Osteocyte (in vitro differentiated cells): ENCODE results near the gene RASSF10. TPM values are rescaled to one million over a fixed set of nuclear protein-coding genes. Genes with fewer than 3 reads are reported as not detected.
"Not testable (repeated sequence)": the region's sequence is repeated elsewhere in the genome, so short reads cannot be mapped to it uniquely, and the experiment has no call there.

Experiments
- DNase-seq: peaks from one replicate; pipeline ENCODE4 v3.0.0; 2021; ENCODE audit warnings: mixed read lengths; ENCODE audit not compliant: unreplicated experiment; ENCODE audit errors: extremely low spot score
- H3K27ac Mint-ChIP-seq: one replicate; pipeline ENCODE4 v1.8.0; 2021; ENCODE audit warnings: mild to moderate bottlenecking, mixed read lengths; ENCODE audit not compliant: unreplicated experiment
- H3K27me3 Mint-ChIP-seq: one replicate; pipeline ENCODE4 v1.8.0; 2021; ENCODE audit warnings: mixed read lengths; ENCODE audit not compliant: unreplicated experiment
- H3K36me3 Mint-ChIP-seq: one replicate; pipeline ENCODE4 v1.8.0; 2021; ENCODE audit warnings: mixed read lengths; ENCODE audit not compliant: unreplicated experiment
- H3K4me1 Mint-ChIP-seq: one replicate; pipeline ENCODE4 v1.8.0; 2021; ENCODE audit warnings: mixed read lengths; ENCODE audit not compliant: unreplicated experiment
- H3K4me3 Mint-ChIP-seq: one replicate; pipeline ENCODE4 v1.8.0; 2021; ENCODE audit warnings: mild to moderate bottlenecking, moderate library complexity, mixed read lengths; ENCODE audit not compliant: unreplicated experiment
- H3K9me3 Mint-ChIP-seq: one replicate; pipeline ENCODE4 v1.8.0; 2021; ENCODE audit warnings: mixed read lengths; ENCODE audit not compliant: unreplicated experiment
- total RNA-seq: library from RNA; stranded (reverse); gene quantifications from 2 replicates; pipeline ENCODE4 v1.2.1, GENCODE V29; 2021
- TF ChIP-seq, protein P1 (sequence below): fragments of 200-600 bp; sonication (generic); IDR thresholded peaks from 2 replicates; pipeline ENCODE4 v1.5.0; 2021; ENCODE audit warnings: antibody characterized with exemption, mild to moderate bottlenecking, moderate library complexity

Gene RASSF10
- total RNA-seq, 1 donor from 2014 or later, result not detected

DNA sequence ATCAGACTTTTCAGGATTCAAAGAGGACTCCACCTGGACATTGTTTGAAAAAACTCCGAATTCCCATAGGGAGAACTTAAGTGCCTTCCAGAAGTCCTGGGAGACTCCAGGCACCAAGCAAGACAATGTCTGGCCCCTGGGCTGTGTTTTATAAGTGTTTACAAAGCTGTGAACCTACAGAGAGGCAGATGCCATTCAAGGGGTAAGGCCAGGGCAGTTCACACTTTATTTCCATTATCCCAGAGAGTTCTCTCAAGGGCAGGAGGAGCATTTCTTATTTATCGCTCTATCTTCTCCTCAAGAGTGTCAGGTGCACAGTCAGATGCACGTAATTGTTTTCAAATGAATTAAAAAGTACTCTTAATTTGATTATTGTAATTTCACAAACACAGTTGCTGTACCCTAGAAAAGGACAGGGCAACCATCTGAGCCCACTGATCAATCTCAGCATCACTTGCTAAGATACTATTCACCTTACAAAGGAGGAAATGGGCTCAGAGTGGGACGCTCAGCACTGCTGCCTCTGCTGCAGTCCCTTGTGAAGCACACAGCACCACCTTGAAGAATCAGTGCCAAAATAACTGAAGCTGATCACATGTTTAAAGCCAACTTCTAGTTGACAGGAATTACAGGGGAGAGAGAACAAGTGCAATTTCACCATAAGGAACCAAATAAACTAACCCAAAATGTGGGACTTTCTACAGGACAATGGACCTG, 35.0 kb downstream of the RASSF10 start:
- Mint-ChIP-seq H3K4me1 (no peaks in the 10 kb centered on the region), H3K27ac (no peak overlapping the region), H3K9me3 (no peaks in the 10 kb centered on the region), H3K36me3 (no peaks in the 10 kb centered on the region), H3K27me3 (peaks cover 38% of the 10 kb centered on the region), H3K4me3 (no peak overlapping the region)
- no peak for DNase-seq
- TF ChIP-seq, protein P1, sequence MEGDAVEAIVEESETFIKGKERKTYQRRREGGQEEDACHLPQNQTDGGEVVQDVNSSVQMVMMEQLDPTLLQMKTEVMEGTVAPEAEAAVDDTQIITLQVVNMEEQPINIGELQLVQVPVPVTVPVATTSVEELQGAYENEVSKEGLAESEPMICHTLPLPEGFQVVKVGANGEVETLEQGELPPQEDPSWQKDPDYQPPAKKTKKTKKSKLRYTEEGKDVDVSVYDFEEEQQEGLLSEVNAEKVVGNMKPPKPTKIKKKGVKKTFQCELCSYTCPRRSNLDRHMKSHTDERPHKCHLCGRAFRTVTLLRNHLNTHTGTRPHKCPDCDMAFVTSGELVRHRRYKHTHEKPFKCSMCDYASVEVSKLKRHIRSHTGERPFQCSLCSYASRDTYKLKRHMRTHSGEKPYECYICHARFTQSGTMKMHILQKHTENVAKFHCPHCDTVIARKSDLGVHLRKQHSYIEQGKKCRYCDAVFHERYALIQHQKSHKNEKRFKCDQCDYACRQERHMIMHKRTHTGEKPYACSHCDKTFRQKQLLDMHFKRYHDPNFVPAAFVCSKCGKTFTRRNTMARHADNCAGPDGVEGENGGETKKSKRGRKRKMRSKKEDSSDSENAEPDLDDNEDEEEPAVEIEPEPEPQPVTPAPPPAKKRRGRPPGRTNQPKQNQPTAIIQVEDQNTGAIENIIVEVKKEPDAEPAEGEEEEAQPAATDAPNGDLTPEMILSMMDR, result no peak

DNA sequence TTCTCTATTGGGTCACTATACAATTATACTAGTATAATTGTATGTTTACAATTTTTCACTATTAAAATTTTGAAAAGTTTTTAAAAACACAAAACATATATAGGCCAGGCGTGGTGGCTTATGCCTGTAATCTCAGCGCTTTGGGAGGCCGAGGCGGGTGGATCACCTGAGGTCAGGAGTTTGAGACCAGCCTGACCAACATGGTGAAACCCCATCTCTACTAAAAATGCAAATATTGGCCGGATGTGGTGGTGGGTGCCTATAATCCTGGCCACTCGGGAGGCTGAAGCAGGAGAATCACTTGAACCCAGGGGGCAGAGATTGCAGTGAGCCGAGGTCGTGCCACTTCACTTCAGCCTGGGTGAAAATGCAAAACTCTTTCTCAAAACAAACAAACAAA, 36.0 kb downstream of the RASSF10 start:
- not testable (repeated sequence) for H3K36me3 Mint-ChIP-seq, DNase-seq

DNA sequence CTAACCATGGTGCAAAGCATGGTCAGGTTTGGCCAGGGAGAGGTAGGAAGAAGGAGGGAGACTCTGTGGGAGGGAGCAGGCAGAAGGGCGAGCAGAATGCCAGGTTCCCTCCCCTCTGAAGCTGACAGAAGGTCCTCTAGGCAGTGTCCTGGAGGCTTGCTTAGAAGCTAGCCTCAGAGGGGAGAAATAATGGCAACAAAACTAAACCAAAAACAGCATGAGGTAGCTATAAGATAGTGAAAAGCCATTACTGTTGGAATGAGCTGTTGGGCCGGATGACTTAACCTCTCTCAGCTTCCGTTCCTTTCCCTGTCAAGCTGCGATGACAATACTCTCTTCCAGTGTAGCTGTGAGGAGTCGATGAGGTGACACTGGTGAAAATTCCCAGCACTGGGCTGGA, 36.6 kb downstream of the RASSF10 start:
- Mint-ChIP-seq H3K27ac (no peak overlapping the region), H3K9me3 (peaks cover 8% of the 10 kb centered on the region), H3K4me3 (no peak overlapping the region), H3K36me3 (no peaks in the 10 kb centered on the region), H3K4me1 (no peaks in the 10 kb centered on the region), H3K27me3 (peaks cover 35% of the 10 kb centered on the region)
- no peak for DNase-seq
- TF ChIP-seq, protein P1, result no peak

More for the DNA sequence above, 36.0 kb downstream of the RASSF10 start:
- H3K27me3 Mint-ChIP-seq, result peaks cover 37% of the 10 kb centered on the region
- H3K9me3 Mint-ChIP-seq, H3K4me3 Mint-ChIP-seq, H3K4me1 Mint-ChIP-seq, H3K27ac Mint-ChIP-seq: not testable (repeated sequence)

DNA sequence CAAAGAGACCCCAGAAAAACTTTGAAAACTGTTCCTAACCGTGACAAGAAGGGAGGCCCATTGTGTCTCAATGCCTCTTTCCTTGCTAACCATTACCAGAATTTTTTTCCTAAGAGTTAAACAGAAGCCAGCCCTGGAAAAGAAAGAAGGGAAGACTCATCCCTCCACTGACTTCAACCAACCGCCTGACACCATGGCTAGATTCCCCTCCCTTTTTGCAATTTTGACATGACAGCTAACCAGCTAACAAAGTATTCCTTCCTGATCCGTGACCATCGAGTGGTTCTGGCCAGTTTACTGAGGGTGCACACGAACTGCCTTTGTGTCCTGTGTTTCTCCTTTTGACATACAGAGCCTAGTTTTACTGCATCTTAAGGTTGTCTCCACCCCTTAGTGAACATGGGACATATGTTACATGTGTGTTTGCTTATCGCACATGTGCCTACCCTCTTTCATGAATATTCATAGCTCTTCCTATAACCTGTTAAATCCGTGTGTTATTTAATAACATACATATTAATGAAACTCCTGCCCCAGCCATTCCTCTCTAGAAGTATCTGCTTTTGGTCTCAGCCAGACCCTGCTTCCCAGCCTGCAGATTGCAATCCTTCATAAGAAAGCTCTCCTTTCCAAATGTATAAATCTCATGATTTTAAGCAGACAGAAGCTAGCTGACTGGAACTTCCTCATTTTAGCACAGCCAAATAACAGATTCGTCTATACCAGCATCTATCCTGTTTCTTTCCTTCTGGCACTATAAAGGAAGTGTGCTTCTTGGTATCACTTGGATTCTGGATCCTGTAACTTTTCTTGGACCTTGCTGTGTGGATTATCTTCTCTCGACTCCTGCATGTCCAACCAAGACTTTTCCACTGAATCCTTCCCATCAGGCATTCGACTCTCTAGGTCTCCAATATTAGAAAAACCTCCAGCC, 37.8 kb downstream of the RASSF10 start:
- Mint-ChIP-seq H3K4me1 (no peaks in the 10 kb centered on the region), H3K4me3 (no peak overlapping the region), H3K27ac (no peak overlapping the region), H3K27me3 (peaks cover 36% of the 10 kb centered on the region), H3K36me3 (no peaks in the 10 kb centered on the region), H3K9me3 (peaks cover 8% of the 10 kb centered on the region)
- TF ChIP-seq, protein P1, result no peak
- DNase-seq, result no peak

DNA sequence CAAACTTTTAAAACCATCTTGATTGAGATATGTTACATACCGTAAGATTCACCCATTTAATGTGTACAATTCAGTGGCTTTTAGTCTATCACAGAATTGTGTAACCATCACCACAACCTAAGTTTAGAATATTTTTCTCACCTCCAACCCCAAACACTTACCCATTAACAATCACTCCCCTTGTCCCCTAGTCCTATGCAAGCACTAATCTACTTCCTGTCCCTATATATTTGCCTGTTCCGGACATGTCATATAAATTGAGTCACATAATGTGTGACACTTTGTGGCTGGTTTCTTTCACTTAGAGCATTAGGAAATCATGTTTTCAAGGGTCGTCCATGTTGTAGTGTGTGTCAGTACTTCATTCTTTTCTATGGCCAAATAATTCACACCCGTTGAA, 38.8 kb downstream of the RASSF10 start:
- TF ChIP-seq, protein P1, result no peak
- H3K36me3 Mint-ChIP-seq, result no peaks in the 10 kb centered on the region
- no peaks in the 10 kb centered on the region for H3K4me1 Mint-ChIP-seq
- no peak overlapping the region for H3K4me3 Mint-ChIP-seq
- no peak overlapping the region for H3K27ac Mint-ChIP-seq
- peaks cover 36% of the 10 kb centered on the region for H3K27me3 Mint-ChIP-seq
- DNase-seq, result no peak
- H3K9me3 Mint-ChIP-seq, result peaks cover 8% of the 10 kb centered on the region
